GM13976 (cell line): ENCODE results near the gene HDAC7.

ENCODE experiments used
- DNase-seq: peaks from one replicate; pipeline ENCODE4 v3.0.0; 2012; ENCODE audit warnings: low spot score
- CTCF ChIP-seq: IDR thresholded peaks from 2 replicates; pipeline ENCODE4 v1.5.1; 2012; ENCODE audit warnings: borderline replicate concordance, mild to moderate bottlenecking; ENCODE audit not compliant: insufficient read depth; ENCODE audit errors: extremely low read depth, missing control alignments, control extremely low read depth
- in situ Hi-C: fragments of 300-500 bp; cut with MboI; formaldehyde crosslinking; loops from one replicate; pipeline ENCODE4 v1.12.0; 2022; ENCODE audit warnings: low sequenced_read_pairs, mixed read lengths, inconsistent platforms; ENCODE audit not compliant: unreplicated experiment

Gene HDAC7

GRCh38 chr12:47802312-47802711 is 17.4 kb downstream of the HDAC7 start:
- in situ Hi-C loops = no loop called here
- DNase-seq = no peak
- no peak for TF ChIP-seq CTCF

- no peak for TF ChIP-seq CTCF
- no peak for DNase-seq
- in situ Hi-C loops = no loop called here
These were observed 17.8 kb downstream of the HDAC7 start for GRCh38 chr12:47801904-47802246.

GRCh38 chr12:47801170-47801903 is 18.4 kb downstream of the HDAC7 start:
- in situ Hi-C loops = no loop called here
- no peak for DNase-seq
- no peak for TF ChIP-seq CTCF

GRCh38 chr12:47800582-47800981 is 19.1 kb downstream of the HDAC7 start:
- TF ChIP-seq CTCF = no peak
- no peak for DNase-seq
- in situ Hi-C loops = no loop called here

- no peak for DNase-seq
- no peak for TF ChIP-seq CTCF
- in situ Hi-C loops = no loop called here
These were observed 20.2 kb downstream of the HDAC7 start for GRCh38 chr12:47799357-47799955.

- in situ Hi-C loops = no loop called here
- no peak for TF ChIP-seq CTCF
- DNase-seq = no peak
These were observed 21.2 kb downstream of the HDAC7 start for GRCh38 chr12:47798382-47798948.
